GM18867 (cell line): ENCODE measurements around the gene GSTM2.
"Not testable (repeated sequence)": the region's sequence is repeated elsewhere in the genome, so short reads cannot be mapped to it uniquely, and the experiment has no call there.

Source experiments
- ATAC-seq: cut with Tn5 transposase; IDR thresholded peaks from one replicate; pipeline ENCODE4 v1.9.1; 2021; ENCODE audit warnings: mild to moderate bottlenecking, moderate library complexity; ENCODE audit not compliant: unreplicated experiment

Gene GSTM2

GRCh38 chr1:109643385-109644230, 24.2 kb upstream of the GSTM2 start:
- peak; percentile 91 for ATAC-seq

GRCh38 chr1:109644670-109645069, 23.2 kb upstream of the GSTM2 start:
- ATAC-seq, result no peak

- ATAC-seq, result no peak
These were observed 18.4 kb upstream of the GSTM2 start for GRCh38 chr1:109649491-109649914.

GRCh38 chr1:109650609-109651008, 17.2 kb upstream of the GSTM2 start:
- no peak for ATAC-seq

GRCh38 chr1:109652402-109652801, 15.5 kb upstream of the GSTM2 start:
- ATAC-seq, result no peak

GRCh38 chr1:109653306-109653705, 14.6 kb upstream of the GSTM2 start:
- no peak for ATAC-seq

GRCh38 chr1:109654519-109654918, 13.3 kb upstream of the GSTM2 start:
- no peak for ATAC-seq

- ATAC-seq, result peak; percentile 91
These were observed 12.0 kb upstream of the GSTM2 start, which contains the start of gene GSTM4 for GRCh38 chr1:109655615-109656519. TSS of gene GSTM4 (plus strand) at chr1:109656099. CDS start at chr1:109656390, 291 bp downstream.

GRCh38 chr1:109657395-109657794, 10.5 kb upstream of the GSTM2 start:
- ATAC-seq, result no peak

- no peak for ATAC-seq
These were observed 9.9 kb upstream of the GSTM2 start for GRCh38 chr1:109657970-109658369.

- no peak for ATAC-seq
These were observed 9.3 kb upstream of the GSTM2 start for GRCh38 chr1:109658533-109659042.

GRCh38 chr1:109659145-109659544, 8.7 kb upstream of the GSTM2 start:
- no peak for ATAC-seq

- ATAC-seq, result no peak
These were observed 7.7 kb upstream of the GSTM2 start for GRCh38 chr1:109659997-109660690.

GRCh38 chr1:109660691-109661026, 7.2 kb upstream of the GSTM2 start:
- ATAC-seq, result not testable (repeated sequence)

- no peak for ATAC-seq
These were observed 6.5 kb upstream of the GSTM2 start for GRCh38 chr1:109661391-109661790.

GRCh38 chr1:109664671-109665070, 3.2 kb upstream of the GSTM2 start:
- no peak for ATAC-seq

- no peak for ATAC-seq
These were observed 392 bp downstream of the GSTM2 start for GRCh38 chr1:109668123-109668775.

GRCh38 chr1:109669246-109669948, 1.5 kb downstream of the GSTM2 start:
- no peak for ATAC-seq

- not testable (repeated sequence) for ATAC-seq
These were observed 2.1 kb downstream of the GSTM2 start for GRCh38 chr1:109669949-109670302.

GRCh38 chr1:109671067-109671466, 3.2 kb downstream of the GSTM2 start:
- no peak for ATAC-seq
